K562 (cell line): ENCODE measurements around the gene CFAP157. TPM values are rescaled to one million over a fixed set of nuclear protein-coding genes. Genes with fewer than 3 reads are reported as not detected.

Experiments
- ESRRA ChIP-seq: fragments of 450-650 bp; IDR thresholded peaks from 2 replicates; pipeline ENCODE4 v1.6.1; 2014; ENCODE audit warnings: low read depth, mild to moderate bottlenecking, moderate library complexity, borderline replicate concordance
- ETV6 ChIP-seq, 3 experiments: fragments of 150-350 bp in 1 of 3; sonication (generic) in 1 of 3; formaldehyde crosslinking in 1 of 3; IDR thresholded peaks; 2 replicates each; pipeline versions ENCODE4 v1.6.1 to v1.8.0; 2014 to 2022; ENCODE audit warnings: borderline replicate concordance in 2 of 3, low read depth in 2 of 3, antibody characterized with exemption in 1 of 3, low read length in 1 of 3, mild to moderate bottlenecking in 1 of 3, missing genetic modification reagents in 1 of 3
- GTF2E2 ChIP-seq: fragments of 200-800 bp; sonication (Bioruptor generic); IDR thresholded peaks from 2 replicates; pipeline ENCODE4 v1.6.1; 2016; ENCODE audit warnings: missing genetic modification characterization, missing compliant biosample characterization
- HDAC6 ChIP-seq: IDR thresholded peaks from 2 replicates; pipeline ENCODE4 v1.6.1; 2012; ENCODE audit warnings: low read depth, mild to moderate bottlenecking, control low read depth, inconsistent platforms, low read length, moderate library complexity
- NBN ChIP-seq: fragments of 450-650 bp; IDR thresholded peaks from 2 replicates; pipeline ENCODE4 v1.6.1; 2016; ENCODE audit warnings: low read depth, mild to moderate bottlenecking
- OTX1 ChIP-seq: fragments of 450-650 bp; formaldehyde crosslinking; IDR thresholded peaks from 2 replicates; pipeline ENCODE4 v1.4.0; 2022; ENCODE audit warnings: mild to moderate bottlenecking
- PPARD ChIP-seq: fragments of 250-450 bp; sonication (Bioruptor Pico); IDR thresholded peaks from 2 replicates; pipeline ENCODE4 v1.8.0; 2022; ENCODE audit warnings: inconsistent platforms, mild to moderate bottlenecking, moderate library complexity
- RBM15 ChIP-seq: fragments of 200-400 bp; formaldehyde crosslinking; IDR thresholded peaks from 2 replicates; pipeline ENCODE4 v1.6.1; 2018; ENCODE audit warnings: mild to moderate bottlenecking, low read length, moderate library complexity; ENCODE audit not compliant: insufficient read depth
- SAFB ChIP-seq: fragments of 200-400 bp; formaldehyde crosslinking; IDR thresholded peaks from 2 replicates; pipeline ENCODE4 v1.6.1; 2017; ENCODE audit warnings: low read depth, low read length, borderline replicate concordance
- TCF7 ChIP-seq: sonication (generic); IDR thresholded peaks from 2 replicates; pipeline ENCODE4 v1.6.1; 2016; ENCODE audit warnings: antibody characterized with exemption, borderline replicate concordance
- THRAP3 ChIP-seq: fragments of 450-650 bp; IDR thresholded peaks from 2 replicates; pipeline ENCODE4 v1.6.1; 2016; ENCODE audit warnings: mild to moderate bottlenecking, inconsistent platforms, borderline replicate concordance
- TOE1 ChIP-seq, 2 experiments: fragments of 450-650 bp in 1 of 2; sonication (generic) in 1 of 2; formaldehyde crosslinking in 1 of 2; IDR thresholded peaks; 2 replicates each; pipeline versions ENCODE4 v1.7.1 to v1.8.0; 2016 to 2022; ENCODE audit warnings: borderline replicate concordance in 2 of 2, mild to moderate bottlenecking in 2 of 2, antibody characterized with exemption in 1 of 2, inconsistent platforms in 1 of 2, low read depth in 1 of 2, missing genetic modification reagents in 1 of 2, moderate library complexity in 1 of 2
- ZBTB17 ChIP-seq: fragments of 450-650 bp; formaldehyde crosslinking; IDR thresholded peaks from 2 replicates; pipeline ENCODE4 v1.4.0; 2020; ENCODE audit warnings: mild to moderate bottlenecking
- ZBTB8A ChIP-seq: fragments of 450-650 bp; IDR thresholded peaks from 2 replicates; pipeline ENCODE4 v1.6.1; 2018; ENCODE audit warnings: mild to moderate bottlenecking, moderate library complexity; ENCODE audit not compliant: partially characterized antibody
- ZFP1 ChIP-seq: fragments of 450-650 bp; formaldehyde crosslinking; IDR thresholded peaks from 2 replicates; pipeline ENCODE4 v1.4.0; 2020; ENCODE audit warnings: mild to moderate bottlenecking, mixed read lengths
- ZFP36 ChIP-seq: fragments of 150-350 bp; IDR thresholded peaks from 2 replicates; pipeline ENCODE4 v1.6.1; 2018; ENCODE audit warnings: low read length, low read depth; ENCODE audit not compliant: partially characterized antibody
- ZNF184 ChIP-seq: sonication (generic); formaldehyde crosslinking; IDR thresholded peaks from 2 replicates; pipeline ENCODE4 v1.5.0; 2020; ENCODE audit warnings: missing genetic modification reagents
- ZNF24 ChIP-seq: fragments of 450-650 bp; IDR thresholded peaks from 2 replicates; pipeline ENCODE4 v1.6.1; 2016
- ZNF3 ChIP-seq: fragments of 250-450 bp; sonication (Bioruptor Pico); IDR thresholded peaks from 2 replicates; pipeline ENCODE4 v1.5.0; 2021; ENCODE audit warnings: mild to moderate bottlenecking, moderate library complexity
- ZNF780A ChIP-seq: fragments of 250-450 bp; sonication (Bioruptor Pico); IDR thresholded peaks from 2 replicates; pipeline ENCODE4 v1.5.0; 2021; ENCODE audit warnings: mild to moderate bottlenecking
- polyA plus RNA-seq, 8 experiments: library from polyadenylated mRNA; depleted of rRNA in 4 of 8; stranded (reverse) in 5 of 8; unstranded in 3 of 8; fragments of >200 nt; fragmentation: Nextera tagmentation in 2 of 8; fragmentation: Illumina TruSeq in 1 of 8; extraction: Ambion mirVana in 2 of 8; extraction: Trizol in 1 of 8; gene quantifications; 2 replicates each; pipeline versions ENCODE4 v1.2.1 to v1.2.3, GENCODE V29; 2011 to 2014; ENCODE audit warnings: inconsistent platforms in 1 of 8, missing spikeins in 1 of 8
- total RNA-seq, 7 experiments: library from RNA; depleted of rRNA in 6 of 7; stranded (reverse); fragments of >200 nt in 6 of 7; fragmentation: Illumina TruSeq in 2 of 7; extraction: Trizol in 2 of 7; gene quantifications; 2 replicates each; pipeline versions ENCODE4 v1.2.1 to v1.2.3, GENCODE V29; 2011 to 2021; ENCODE audit warnings: low replicate concordance in 1 of 7
- TF ChIP-seq, protein P1 (sequence below), 2 experiments: fragments of 250-450 bp in 1 of 2; fragments of 450-650 bp in 1 of 2; sonication (Bioruptor Pico) in 1 of 2; IDR thresholded peaks; 2 replicates each; pipeline versions ENCODE4 v1.6.1 to v1.8.0; 2016 to 2021; ENCODE audit warnings: mild to moderate bottlenecking in 2 of 2, moderate library complexity in 2 of 2, missing compliant biosample characterization in 1 of 2, missing genetic modification characterization in 1 of 2
- TF ChIP-seq, protein P2 (sequence below): fragments of 450-650 bp; formaldehyde crosslinking; IDR thresholded peaks from 2 replicates; pipeline ENCODE4 v1.4.0; 2020; ENCODE audit warnings: mild to moderate bottlenecking, moderate library complexity
- TF ChIP-seq, protein P3 (sequence below), 2 experiments: fragments of 200-800 bp in 1 of 2; sonication (Bioruptor generic) in 1 of 2; sonication (generic) in 1 of 2; formaldehyde crosslinking in 1 of 2; IDR thresholded peaks in 1 of 2; conservative IDR thresholded peaks in 1 of 2; 2 replicates each; pipeline versions ENCODE4 v1.5.0 to v1.6.1; 2016 to 2020; ENCODE audit warnings: missing compliant biosample characterization in 1 of 2, missing genetic modification characterization in 1 of 2, missing genetic modification reagents in 1 of 2

Gene CFAP157
- total and polyA plus RNA-seq, 9 of the 15 experiments (the other 6 are each of a cell fraction or from before 2014, with no cell fraction given), result 0.03 TPM; not detected in 8

DNA sequence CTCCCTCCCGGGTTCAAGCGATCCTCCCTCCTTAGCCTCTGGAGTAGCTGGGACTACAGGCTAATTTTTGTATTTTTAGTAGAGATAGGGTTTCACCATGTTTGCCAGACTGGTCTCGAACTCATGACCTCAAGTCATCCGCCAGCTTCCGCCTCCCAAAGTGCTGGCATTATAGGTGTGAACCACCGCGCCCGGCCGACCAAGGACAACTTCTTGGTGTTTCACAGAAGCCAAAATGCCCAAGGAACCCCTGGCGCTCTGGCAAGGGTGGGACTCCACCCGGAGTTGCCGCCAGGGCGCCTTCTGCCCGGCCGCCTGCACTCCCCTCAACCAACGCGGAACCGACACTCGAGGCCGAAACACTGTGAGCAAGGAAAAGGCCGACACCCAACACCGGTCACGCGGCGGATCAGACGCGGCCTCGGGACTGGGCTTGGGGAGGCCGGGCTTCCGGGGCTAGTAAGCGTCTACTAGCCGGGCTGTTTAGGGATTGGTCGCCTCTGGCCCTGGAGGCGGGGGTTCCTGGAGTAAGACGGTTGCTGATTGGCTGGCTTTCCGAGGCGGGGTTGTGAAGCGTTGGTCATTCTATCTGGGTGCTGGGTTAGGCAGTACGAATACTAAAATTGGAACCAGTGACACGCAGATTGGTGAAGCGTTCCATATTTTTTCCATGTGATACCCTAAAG is 7.7 kb upstream of the CFAP157 start (continued):
- TF ChIP-seq ZBTB8A (no peak), GTF2E2 (peak; percentile 90), THRAP3 (peak; percentile 80; the same call in 1 of the 2 replicates), ZNF24 (peak; percentile 47; the same call in 1 of the 2 replicates), HDAC6 (no peak), ZNF184 (no peak), ZNF3 (CRISPR knock-in tag) (no peak), ZBTB17 (CRISPR knock-in tag) (peak; percentile 79), SAFB (peak; percentile 80; the same call in 1 of the 2 replicates), ETV6 (IDR thresholded peaks at IDR 0.05; ENCODE audit: borderline replicate concordance in 1 of 2, low read depth in 2 of 2, low read length in 1 of 2) (no peak), ETV6 (CRISPR knock-in tag; IDR thresholded peaks at IDR 0.05; ENCODE audit: borderline replicate concordance) (no peak), ZNF780A (CRISPR knock-in tag) (no peak), ZFP36 (no peak), NBN (no peak; the same call in none of the 2 replicates), TCF7 (no peak), TOE1 (IDR thresholded peaks at IDR 0.05; ENCODE audit: borderline replicate concordance) (peak; percentile 81), TOE1 (CRISPR knock-in tag; IDR thresholded peaks at IDR 0.05; ENCODE audit: borderline replicate concordance, low read depth) (no peak), OTX1 (CRISPR knock-in tag) (peak; percentile 70; the same call in 1 of the 2 replicates), ZFP1 (0 out of 2 replicates have a peak, but pooled peaks have one; percentile 17), RBM15 (no peak), PPARD (CRISPR knock-in tag) (no peak), ESRRA (peak; percentile 16)
- TF ChIP-seq, protein P1, sequence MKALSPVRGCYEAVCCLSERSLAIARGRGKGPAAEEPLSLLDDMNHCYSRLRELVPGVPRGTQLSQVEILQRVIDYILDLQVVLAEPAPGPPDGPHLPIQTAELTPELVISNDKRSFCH (CRISPR knock-in tag; IDR thresholded peaks at IDR 0.05), result no peak
- TF ChIP-seq, protein P1 (tag; IDR thresholded peaks at IDR 0.05), result peak; percentile 95
- TF ChIP-seq, protein P2, sequence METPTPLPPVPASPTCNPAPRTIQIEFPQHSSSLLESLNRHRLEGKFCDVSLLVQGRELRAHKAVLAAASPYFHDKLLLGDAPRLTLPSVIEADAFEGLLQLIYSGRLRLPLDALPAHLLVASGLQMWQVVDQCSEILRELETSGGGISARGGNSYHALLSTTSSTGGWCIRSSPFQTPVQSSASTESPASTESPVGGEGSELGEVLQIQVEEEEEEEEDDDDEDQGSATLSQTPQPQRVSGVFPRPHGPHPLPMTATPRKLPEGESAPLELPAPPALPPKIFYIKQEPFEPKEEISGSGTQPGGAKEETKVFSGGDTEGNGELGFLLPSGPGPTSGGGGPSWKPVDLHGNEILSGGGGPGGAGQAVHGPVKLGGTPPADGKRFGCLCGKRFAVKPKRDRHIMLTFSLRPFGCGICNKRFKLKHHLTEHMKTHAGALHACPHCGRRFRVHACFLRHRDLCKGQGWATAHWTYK, result peak; percentile 85
- TF ChIP-seq, protein P3, sequence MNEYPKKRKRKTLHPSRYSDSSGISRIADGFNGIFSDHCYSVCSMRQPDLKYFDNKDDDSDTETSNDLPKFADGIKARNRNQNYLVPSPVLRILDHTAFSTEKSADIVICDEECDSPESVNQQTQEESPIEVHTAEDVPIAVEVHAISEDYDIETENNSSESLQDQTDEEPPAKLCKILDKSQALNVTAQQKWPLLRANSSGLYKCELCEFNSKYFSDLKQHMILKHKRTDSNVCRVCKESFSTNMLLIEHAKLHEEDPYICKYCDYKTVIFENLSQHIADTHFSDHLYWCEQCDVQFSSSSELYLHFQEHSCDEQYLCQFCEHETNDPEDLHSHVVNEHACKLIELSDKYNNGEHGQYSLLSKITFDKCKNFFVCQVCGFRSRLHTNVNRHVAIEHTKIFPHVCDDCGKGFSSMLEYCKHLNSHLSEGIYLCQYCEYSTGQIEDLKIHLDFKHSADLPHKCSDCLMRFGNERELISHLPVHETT (CRISPR knock-in tag; conservative IDR thresholded peaks at IDR 0.05 in 1 of 2, IDR thresholded peaks at IDR 0.05 in 1 of 2), result peak in 1 of 2 experiments; percentile 90; a peak in 2 of 4 replicates
